Fibroblast of lung (primary cell): ENCODE data around the gene DPP10. TPM values are rescaled to one million over a fixed set of nuclear protein-coding genes. Genes with fewer than 3 reads are reported as not detected.

Experiments used
- DNase-seq, 2 donors: peaks; one replicate each; pipeline versions ENCODE4 v3.0.0 to v3.0.0-alpha.2; 2010; ENCODE audit warnings: low read depth in 2 of 2
- H2AFZ ChIP-seq: 2 replicates; pipeline ENCODE4 v1.5.1; 2012; ENCODE audit warnings: low read length, control low read depth, inconsistent platforms
- H3K27ac ChIP-seq: 2 replicates; pipeline ENCODE4 v1.5.1; 2011; ENCODE audit warnings: low read length, control low read depth; ENCODE audit not compliant: insufficient read depth
- H3K27me3 ChIP-seq: 2 replicates; pipeline ENCODE4 v1.5.1; 2011; ENCODE audit warnings: mild to moderate bottlenecking, low read length; ENCODE audit not compliant: control insufficient read depth, insufficient read depth
- H3K36me3 ChIP-seq: 2 replicates; pipeline ENCODE4 v1.5.1; 2011; ENCODE audit warnings: low read length; ENCODE audit not compliant: control insufficient read depth, insufficient read depth
- H3K4me1 ChIP-seq: 2 replicates; pipeline ENCODE4 v1.5.1; 2011; ENCODE audit warnings: low read length; ENCODE audit not compliant: control insufficient read depth, insufficient read depth; ENCODE audit errors: extremely low read depth
- H3K4me2 ChIP-seq: 2 replicates; pipeline ENCODE4 v1.5.1; 2011; ENCODE audit warnings: low read length, control low read depth; ENCODE audit not compliant: insufficient read depth; ENCODE audit errors: extremely low read depth
- H3K4me3 ChIP-seq, 4 experiments: fragments of 200-600 bp in 1 of 4; sonication (generic) in 1 of 4; replicated peaks in 1 of 4; 2 replicates each; pipeline ENCODE4 v1.5.1; 2011 to 2016; ENCODE audit warnings: low read length in 4 of 4, low read depth in 3 of 4, mild to moderate bottlenecking in 3 of 4, control low read depth in 2 of 4, inconsistent platforms in 1 of 4, mixed read lengths in 1 of 4; ENCODE audit not compliant: insufficient read depth in 1 of 4; ENCODE audit errors: control extremely low read depth in 1 of 4
- H3K79me2 ChIP-seq: 2 replicates; pipeline ENCODE4 v1.5.1; 2012; ENCODE audit warnings: mild to moderate bottlenecking, low read length, inconsistent platforms; ENCODE audit not compliant: control insufficient read depth, insufficient read depth
- H3K9ac ChIP-seq: 2 replicates; pipeline ENCODE4 v1.5.1; 2011; ENCODE audit warnings: mild to moderate bottlenecking, low read length, control low read depth; ENCODE audit not compliant: insufficient read depth
- H3K9me3 ChIP-seq: 2 replicates; pipeline ENCODE4 v1.5.1; 2012; ENCODE audit warnings: low read depth, low read length; ENCODE audit not compliant: control insufficient read depth, insufficient read depth
- H4K20me1 ChIP-seq: 2 replicates; pipeline ENCODE4 v1.5.1; 2011; ENCODE audit warnings: low read length; ENCODE audit not compliant: control insufficient read depth, insufficient read depth; ENCODE audit errors: extremely low read depth
- CTCF ChIP-seq, 2 donors: IDR thresholded peaks in 1 of 2; conservative IDR thresholded peaks in 1 of 2; 1 replicate in 1 of 2; 2 replicates in 1 of 2; pipeline ENCODE4 v1.5.1; 2011 to 2012; ENCODE audit warnings: low read length in 2 of 2, control low read depth in 1 of 2, inconsistent platforms in 1 of 2, low read depth in 1 of 2, mild to moderate bottlenecking in 1 of 2
- EZH2 ChIP-seq: IDR thresholded peaks from 2 replicates; pipeline ENCODE4 v1.5.1; 2012; ENCODE audit warnings: low read length, control low read depth, mild to moderate bottlenecking; ENCODE audit errors: missing control alignments
- polyA plus RNA-seq, 2 donors: library from polyadenylated mRNA; depleted of rRNA in 1 of 2; stranded (reverse) in 1 of 2; unstranded in 1 of 2; fragments of >200 nt; gene quantifications; 2 replicates each; pipeline ENCODE4 v1.2.1, GENCODE V29; 2011 to 2012; ENCODE audit warnings: missing spikeins in 1 of 2
- total RNA-seq: library from RNA; depleted of rRNA; stranded (reverse); fragments of >200 nt; gene quantifications from 2 replicates; pipeline ENCODE4 v1.2.1, GENCODE V29; 2014

The DPP10 gene
- total and polyA plus RNA-seq, 2 donors (not counting 1 experiment from before 2014, with no cell fraction given) = not detected

- H3K27ac ChIP-seq = no peak overlapping the region
- TF ChIP-seq EZH2 (no peak), CTCF (conservative IDR thresholded peaks at IDR 0.05 in 1 of 2, IDR thresholded peaks at IDR 0.05 in 1 of 2; ENCODE audit: low read depth in 1 of 2, low read length in 2 of 2) (no peak)
- no peak overlapping the region for H3K9ac ChIP-seq
- H3K4me3 ChIP-seq = no peak overlapping the region
- H3K9me3 ChIP-seq = no peaks in the 10 kb centered on the region
- no peaks in the 10 kb centered on the region for H3K4me1 ChIP-seq
- H3K4me2 ChIP-seq = no peak overlapping the region
- no peaks in the 10 kb centered on the region for H4K20me1 ChIP-seq
- no peaks in the 10 kb centered on the region for H3K79me2 ChIP-seq
- H2AFZ ChIP-seq = no peak overlapping the region
- no peaks in the 10 kb centered on the region for H3K36me3 ChIP-seq
- DNase-seq = no peak
- H3K27me3 ChIP-seq = no peaks in the 10 kb centered on the region
These were observed 719.5 kb downstream of the DPP10 start for GRCh38 chr2:115161771-115162493.

GRCh38 chr2:115162494-115163293 lies 720.3 kb downstream of the DPP10 start:
- Histone ChIP-seq H3K4me3 (no peak overlapping the region), H2AFZ (no peak overlapping the region), H3K4me2 (no peak overlapping the region), H3K9ac (no peak overlapping the region), H3K4me1 (no peaks in the 10 kb centered on the region), H3K27ac (no peak overlapping the region), H3K9me3 (no peaks in the 10 kb centered on the region), H3K79me2 (no peaks in the 10 kb centered on the region), H3K27me3 (no peaks in the 10 kb centered on the region), H4K20me1 (no peaks in the 10 kb centered on the region), H3K36me3 (no peaks in the 10 kb centered on the region)
- TF ChIP-seq CTCF (conservative IDR thresholded peaks at IDR 0.05 in 1 of 2, IDR thresholded peaks at IDR 0.05 in 1 of 2; ENCODE audit: low read depth in 1 of 2, low read length in 2 of 2) (no peak), EZH2 (no peak)
- DNase-seq = no peak

- no peak for TF ChIP-seq EZH2
- TF ChIP-seq CTCF (conservative IDR thresholded peaks at IDR 0.05 in 1 of 2, IDR thresholded peaks at IDR 0.05 in 1 of 2; ENCODE audit: low read depth in 1 of 2, low read length in 2 of 2) = no peak
- Histone ChIP-seq H3K4me2 (no peak overlapping the region), H3K9ac (no peak overlapping the region), H3K36me3 (no peaks in the 10 kb centered on the region), H3K27ac (no peak overlapping the region), H2AFZ (no peak overlapping the region), H4K20me1 (no peaks in the 10 kb centered on the region), H3K4me1 (no peaks in the 10 kb centered on the region), H3K27me3 (no peaks in the 10 kb centered on the region), H3K9me3 (no peaks in the 10 kb centered on the region), H3K4me3 (no peak overlapping the region), H3K79me2 (no peaks in the 10 kb centered on the region)
- no peak for DNase-seq
These were observed 721.1 kb downstream of the DPP10 start for GRCh38 chr2:115163572-115163971.
